ENCODE results near the gene FRAT2.
A peak's percentile ranks its signal among the peaks of the same experiment; 100 is the strongest.
"Not testable (repeated sequence)": the region's sequence is repeated elsewhere in the genome, so short reads cannot be mapped to it uniquely, and the experiment has no call there.

The FRAT2 gene

GRCh38 chr10:97356318-97356914 is 21.9 kb upstream of the FRAT2 start:
- DNase-seq (ENCODE audit: low spot score) = no peak

GRCh38 chr10:97355571-97355975 is 21.0 kb upstream of the FRAT2 start:
- DNase-seq (ENCODE audit: low spot score) = no peak

- no peak for DNase-seq (ENCODE audit: low spot score)
These were observed 19.4 kb upstream of the FRAT2 start for GRCh38 chr10:97353945-97354344.

- DNase-seq (ENCODE audit: low spot score) = no peak
These were observed 15.4 kb upstream of the FRAT2 start for GRCh38 chr10:97349752-97350513.

GRCh38 chr10:97347317-97347716 is 12.8 kb upstream of the FRAT2 start:
- DNase-seq (ENCODE audit: low spot score) = no peak

GRCh38 chr10:97343664-97344063 is 9.1 kb upstream of the FRAT2 start:
- DNase-seq (ENCODE audit: low spot score) = not testable (repeated sequence)

- DNase-seq (ENCODE audit: low spot score) = no peak
These were observed 6.9 kb upstream of the FRAT2 start for GRCh38 chr10:97341416-97341815.

- no peak for DNase-seq (ENCODE audit: low spot score)
These were observed 3.5 kb upstream of the FRAT2 start for GRCh38 chr10:97338041-97338440.

GRCh38 chr10:97336942-97337831 is 2.7 kb upstream of the FRAT2 start:
- DNase-seq (ENCODE audit: low spot score) = no peak

GRCh38 chr10:97336446-97336845 is 1.9 kb upstream of the FRAT2 start:
- DNase-seq (ENCODE audit: low spot score) = no peak

- no peak for DNase-seq (ENCODE audit: low spot score)
These were observed 1.5 kb upstream of the FRAT2 start for GRCh38 chr10:97336006-97336405.

GRCh38 chr10:97335188-97335619 is 675 bp upstream of the FRAT2 start:
- no peak for DNase-seq (ENCODE audit: low spot score)

GRCh38 chr10:97333601-97334369 is 744 bp downstream of the FRAT2 start:
- DNase-seq (ENCODE audit: low spot score) = peak; percentile 46

- DNase-seq (ENCODE audit: low spot score) = no peak
These were observed 1.3 kb downstream of the FRAT2 start for GRCh38 chr10:97333351-97333600.

- no peak for DNase-seq (ENCODE audit: low spot score)
These were observed 1.8 kb downstream of the FRAT2 start for GRCh38 chr10:97332591-97333350.

GRCh38 chr10:97331153-97331703 is 3.3 kb downstream of the FRAT2 start:
- DNase-seq (ENCODE audit: low spot score) = no peak

- no peak for DNase-seq (ENCODE audit: low spot score)
These were observed 4.8 kb downstream of the FRAT2 start for GRCh38 chr10:97329766-97330165.

- no peak for DNase-seq (ENCODE audit: low spot score)
These were observed 5.7 kb downstream of the FRAT2 start for GRCh38 chr10:97328646-97329453.

- no peak for DNase-seq (ENCODE audit: low spot score)
These were observed 6.9 kb downstream of the FRAT2 start for GRCh38 chr10:97327348-97328294.

Data from germinal center (tissue), 1 donor.